ENCODE measurements around the gene ANTKMT.

DNA sequence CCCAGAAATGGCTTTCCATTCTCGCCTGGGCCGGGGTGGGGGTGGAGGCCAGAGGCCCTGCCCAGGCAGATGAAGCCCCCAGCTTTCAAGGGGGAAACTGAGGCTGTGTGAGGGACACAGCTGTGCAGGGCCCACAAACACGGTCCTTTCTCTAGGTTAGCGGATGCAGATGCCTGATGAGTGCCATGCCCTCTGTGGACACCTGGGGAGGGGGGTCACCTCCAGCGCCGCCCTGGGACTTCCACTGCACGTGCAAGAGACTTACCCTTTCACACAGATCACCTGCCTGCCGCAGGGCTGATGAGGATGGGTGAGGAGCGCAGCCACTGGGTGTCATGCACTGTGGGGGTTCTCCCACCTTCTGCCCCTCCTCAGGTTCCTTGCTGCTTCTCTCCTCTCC lies 2.6 kb upstream of the ANTKMT start:
- TF ChIP-seq POLR2AphosphoS5 (IDR thresholded peaks at IDR 0.05; ENCODE audit: insufficient read depth, low read depth, low read length) (no peak), EZH2 (IDR thresholded peaks at IDR 0.05; ENCODE audit: borderline replicate concordance, low read depth, low read length, severe bottlenecking) (no peak), POLR2A (IDR thresholded peaks at IDR 0.05; ENCODE audit: low read depth, low read length) (no peak)
- TF ChIP-seq, protein P1, sequence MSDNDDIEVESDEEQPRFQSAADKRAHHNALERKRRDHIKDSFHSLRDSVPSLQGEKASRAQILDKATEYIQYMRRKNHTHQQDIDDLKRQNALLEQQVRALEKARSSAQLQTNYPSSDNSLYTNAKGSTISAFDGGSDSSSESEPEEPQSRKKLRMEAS (IDR thresholded peaks at IDR 0.05; ENCODE audit: insufficient read depth, insufficient read length), result no peak
- TF ChIP-seq, protein P2, sequence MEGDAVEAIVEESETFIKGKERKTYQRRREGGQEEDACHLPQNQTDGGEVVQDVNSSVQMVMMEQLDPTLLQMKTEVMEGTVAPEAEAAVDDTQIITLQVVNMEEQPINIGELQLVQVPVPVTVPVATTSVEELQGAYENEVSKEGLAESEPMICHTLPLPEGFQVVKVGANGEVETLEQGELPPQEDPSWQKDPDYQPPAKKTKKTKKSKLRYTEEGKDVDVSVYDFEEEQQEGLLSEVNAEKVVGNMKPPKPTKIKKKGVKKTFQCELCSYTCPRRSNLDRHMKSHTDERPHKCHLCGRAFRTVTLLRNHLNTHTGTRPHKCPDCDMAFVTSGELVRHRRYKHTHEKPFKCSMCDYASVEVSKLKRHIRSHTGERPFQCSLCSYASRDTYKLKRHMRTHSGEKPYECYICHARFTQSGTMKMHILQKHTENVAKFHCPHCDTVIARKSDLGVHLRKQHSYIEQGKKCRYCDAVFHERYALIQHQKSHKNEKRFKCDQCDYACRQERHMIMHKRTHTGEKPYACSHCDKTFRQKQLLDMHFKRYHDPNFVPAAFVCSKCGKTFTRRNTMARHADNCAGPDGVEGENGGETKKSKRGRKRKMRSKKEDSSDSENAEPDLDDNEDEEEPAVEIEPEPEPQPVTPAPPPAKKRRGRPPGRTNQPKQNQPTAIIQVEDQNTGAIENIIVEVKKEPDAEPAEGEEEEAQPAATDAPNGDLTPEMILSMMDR (IDR thresholded peaks at IDR 0.05; ENCODE audit: extremely low read depth in 1 of 2, insufficient read depth in 1 of 2, low read depth in 1 of 2, low read length in 2 of 2), result no peak

All from endothelial cell of umbilical vein (primary cell).